Neural progenitor cell (in vitro differentiated cells): Measurements from ENCODE around the gene DLEU7. TPM values are rescaled to one million over a fixed set of nuclear protein-coding genes. Genes with fewer than 3 reads are reported as not detected.

ENCODE experiments used
- DNase-seq: peaks from one replicate; pipeline ENCODE4 v3.0.0-alpha.2; 2016; ENCODE audit warnings: low spot score
- H2AFZ ChIP-seq: fragments of 200-600 bp; sonication (generic); replicated peaks from 2 replicates; pipeline ENCODE4 v1.6.1; 2016; ENCODE audit warnings: antibody characterized with exemption
- H3F3A ChIP-seq: fragments of 200-600 bp; sonication (generic); 2 replicates; pipeline ENCODE4 v1.6.1; 2016; ENCODE audit warnings: antibody characterized with exemption, low read depth
- H3K27ac ChIP-seq: fragments of 200-600 bp; sonication (generic); 2 replicates; pipeline ENCODE4 v1.5.1; 2016; ENCODE audit warnings: mild to moderate bottlenecking
- H3K27me3 ChIP-seq: fragments of 200-600 bp; sonication (generic); 2 replicates; pipeline ENCODE4 v1.6.1; 2016; ENCODE audit warnings: mild to moderate bottlenecking, moderate library complexity
- H3K36me3 ChIP-seq: fragments of 200-600 bp; sonication (generic); 2 replicates; pipeline ENCODE4 v1.5.1; 2016
- H3K4me1 ChIP-seq: fragments of 200-600 bp; sonication (generic); 2 replicates; pipeline ENCODE4 v1.6.1; 2016; ENCODE audit warnings: mixed run types
- H3K4me2 ChIP-seq: fragments of 200-600 bp; sonication (generic); 2 replicates; pipeline ENCODE4 v1.6.1; 2016
- H3K4me3 ChIP-seq: fragments of 200-600 bp; sonication (generic); 2 replicates; pipeline ENCODE4 v1.5.1; 2016
- H3K79me2 ChIP-seq: fragments of 200-600 bp; sonication (generic); 2 replicates; pipeline ENCODE4 v1.6.1; 2016; ENCODE audit warnings: low read depth
- H3K9ac ChIP-seq: fragments of 200-600 bp; sonication (generic); 2 replicates; pipeline ENCODE4 v1.6.1; 2016
- H3K9me3 ChIP-seq: fragments of 200-600 bp; sonication (generic); 2 replicates; pipeline ENCODE4 v1.5.1; 2016; ENCODE audit warnings: low read depth
- H4K20me1 ChIP-seq: fragments of 200-600 bp; sonication (generic); 2 replicates; pipeline ENCODE4 v1.6.1; 2016; ENCODE audit warnings: low read depth
- H3K27ac Mint-ChIP-seq: 3 replicates; pipeline ENCODE4 v1.8.0; 2021; ENCODE audit warnings: mixed read lengths
- H3K27me3 Mint-ChIP-seq: 2 replicates; pipeline ENCODE4 v1.8.0; 2022; ENCODE audit warnings: low read depth, mild to moderate bottlenecking, inconsistent platforms, moderate library complexity, mixed read lengths; ENCODE audit not compliant: insufficient read depth
- H3K36me3 Mint-ChIP-seq: 3 replicates; pipeline ENCODE4 v1.8.0; 2021; ENCODE audit warnings: mixed read lengths
- H3K4me1 Mint-ChIP-seq: 3 replicates; pipeline ENCODE4 v1.8.0; 2021; ENCODE audit warnings: mixed read lengths
- H3K4me3 Mint-ChIP-seq: 3 replicates; pipeline ENCODE4 v1.8.0; 2021; ENCODE audit warnings: mild to moderate bottlenecking, moderate library complexity, mixed read lengths
- H3K9me3 Mint-ChIP-seq: 3 replicates; pipeline ENCODE4 v1.8.0; 2020; ENCODE audit warnings: mixed read lengths
- CTCF ChIP-seq: fragments of 200-600 bp; sonication (generic); IDR thresholded peaks from 2 replicates; pipeline ENCODE4 v1.5.1; 2017; ENCODE audit warnings: antibody characterized with exemption, mild to moderate bottlenecking
- EZH2 ChIP-seq: fragments of 200-600 bp; sonication (generic); IDR thresholded peaks from 2 replicates; pipeline ENCODE4 v1.6.1; 2017; ENCODE audit warnings: antibody characterized with exemption, mild to moderate bottlenecking, moderate library complexity
- EZH2phosphoT487 ChIP-seq: fragments of 200-600 bp; sonication (generic); IDR thresholded peaks from 2 replicates; pipeline ENCODE4 v1.6.1; 2017; ENCODE audit warnings: antibody characterized with exemption
- total RNA-seq: library from RNA; depleted of rRNA; stranded (reverse); fragments of >200 nt; gene quantifications from 2 replicates; pipeline ENCODE4 v1.2.3, GENCODE V29; 2015; ENCODE audit warnings: low replicate concordance

The DLEU7 gene
- 0.25 TPM in 1 of 2 replicates, not detected in the other for total RNA-seq

- H3K9me3 Mint-ChIP-seq = peaks cover 2% of the 10 kb centered on the region
- H3K79me2 ChIP-seq = no peaks in the 10 kb centered on the region
- no peaks in the 10 kb centered on the region for H3K9me3 ChIP-seq
- peak within 1 kb of the TSS; percentile 53 for H3K4me3 ChIP-seq
- H3K27ac Mint-ChIP-seq = peak within 1 kb of the TSS; percentile 65
- H2AFZ ChIP-seq = peak within 1 kb of the TSS; percentile 73
- peaks cover 9% of the 10 kb centered on the region for H3K4me1 ChIP-seq
- DNase-seq = peak; percentile 88
- peak within 1 kb of the TSS; percentile 84 for H3K4me2 ChIP-seq
- peaks cover 12% of the 10 kb centered on the region for H3K27me3 Mint-ChIP-seq
- H3F3A ChIP-seq = peaks cover 9% of the 10 kb centered on the region
- TF ChIP-seq EZH2phosphoT487 (no peak), CTCF (no peak), EZH2 (no peak)
- peaks cover 3% of the 10 kb centered on the region for H4K20me1 ChIP-seq
- H3K27me3 ChIP-seq = peaks cover 59% of the 10 kb centered on the region
- no peak within 1 kb of the TSS for H3K9ac ChIP-seq
- peak within 1 kb of the TSS; percentile 84 for H3K4me3 Mint-ChIP-seq
- H3K27ac ChIP-seq = no peak within 1 kb of the TSS
- H3K36me3 Mint-ChIP-seq = peaks cover under 1% of the 10 kb centered on the region
- H3K36me3 ChIP-seq = no peaks in the 10 kb centered on the region
- H3K4me1 Mint-ChIP-seq = peaks cover 21% of the 10 kb centered on the region
Observed at GRCh38 chr13:50843257-50844083, at the start of gene DLEU7. Gene DLEU7, minus strand, starts transcription at chr13:50843692. Its CDS starts 46 bp downstream, at chr13:50843646.

DNA sequence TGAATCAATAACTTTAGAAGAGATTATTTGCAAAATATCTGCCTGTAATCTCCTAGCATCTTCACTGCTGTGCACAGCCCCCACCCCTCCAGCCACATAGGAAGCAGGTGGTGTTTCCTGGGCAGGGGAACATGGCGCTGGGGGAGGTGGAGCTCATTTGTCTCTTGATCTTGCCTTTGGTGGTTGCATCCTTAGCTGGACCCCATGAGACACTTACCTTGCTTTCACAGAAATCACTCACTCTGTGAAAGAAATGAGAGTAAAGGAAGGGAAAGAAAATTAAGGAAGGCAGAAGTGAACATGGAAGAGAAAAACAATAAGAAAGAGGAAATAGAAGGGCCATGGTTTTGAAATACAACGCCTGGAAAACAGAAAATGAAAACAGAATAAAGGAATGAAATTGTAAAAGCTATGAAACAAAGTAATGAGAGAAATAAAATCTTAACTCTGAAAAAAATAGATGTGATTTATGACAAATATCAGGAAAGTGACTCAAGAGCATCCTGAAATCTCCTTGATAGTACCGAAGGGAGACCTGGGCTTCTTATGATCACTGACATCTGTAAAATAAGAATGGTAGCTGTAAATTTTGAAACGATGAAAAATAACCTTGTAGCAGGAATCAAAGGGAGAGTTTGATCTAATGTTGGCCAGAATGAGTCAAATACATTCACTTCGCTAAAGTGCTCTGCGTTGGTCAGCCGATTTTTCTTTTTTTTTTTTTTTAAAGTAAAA, 48.9 kb upstream of the DLEU7 start:
- TF ChIP-seq EZH2 (no peak), EZH2phosphoT487 (no peak), CTCF (no peak)
- H3K36me3 Mint-ChIP-seq = no peaks in the 10 kb centered on the region
- H4K20me1 ChIP-seq = no peaks in the 10 kb centered on the region
- DNase-seq = no peak
- H3K4me2 ChIP-seq = no peak overlapping the region
- no peaks in the 10 kb centered on the region for H3K79me2 ChIP-seq
- no peaks in the 10 kb centered on the region for H3K27me3 ChIP-seq
- peaks cover 8% of the 10 kb centered on the region for H3K4me1 ChIP-seq
- H3K9me3 Mint-ChIP-seq = no peaks in the 10 kb centered on the region
- H3K4me3 Mint-ChIP-seq = no peak overlapping the region
- no peak overlapping the region for H3K27ac Mint-ChIP-seq
- no peak overlapping the region for H3K27ac ChIP-seq
- no peak overlapping the region for H2AFZ ChIP-seq
- H3K4me3 ChIP-seq = no peak overlapping the region
- H3K27me3 Mint-ChIP-seq = peaks cover 6% of the 10 kb centered on the region
- H3F3A ChIP-seq = no peaks in the 10 kb centered on the region
- H3K36me3 ChIP-seq = no peaks in the 10 kb centered on the region
- H3K9ac ChIP-seq = no peak overlapping the region
- peaks cover 21% of the 10 kb centered on the region for H3K4me1 Mint-ChIP-seq
- H3K9me3 ChIP-seq = no peaks in the 10 kb centered on the region

DNA sequence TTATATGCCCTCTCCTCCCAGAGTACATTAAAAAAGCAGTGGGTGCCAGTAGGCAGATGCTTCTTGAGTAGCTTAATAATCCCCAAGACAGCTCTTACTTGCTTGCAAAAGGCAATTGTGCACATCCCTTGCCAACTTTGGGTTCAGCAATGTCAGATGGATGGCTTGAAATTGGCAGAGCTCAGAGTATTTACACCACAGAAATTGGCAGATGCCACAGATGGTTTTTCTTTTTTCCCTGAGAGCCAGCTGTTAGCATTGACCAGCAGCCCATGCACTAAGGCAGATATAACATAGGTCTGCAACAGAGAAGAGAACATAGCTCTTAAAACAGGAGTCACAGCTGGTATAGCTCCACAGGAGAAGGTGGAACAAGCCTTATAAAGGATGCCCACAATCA, 47.7 kb upstream of the DLEU7 start:
- no peak for DNase-seq
- no peak overlapping the region for H3K4me2 ChIP-seq
- H4K20me1 ChIP-seq = no peaks in the 10 kb centered on the region
- H3F3A ChIP-seq = no peaks in the 10 kb centered on the region
- no peak overlapping the region for H3K4me3 ChIP-seq
- Mint-ChIP-seq H3K36me3 (no peaks in the 10 kb centered on the region), H3K27me3 (peaks cover 6% of the 10 kb centered on the region), H3K4me1 (peaks cover 21% of the 10 kb centered on the region), H3K9me3 (no peaks in the 10 kb centered on the region), H3K4me3 (no peak overlapping the region), H3K27ac (no peak overlapping the region)
- no peak overlapping the region for H2AFZ ChIP-seq
- H3K27me3 ChIP-seq = no peaks in the 10 kb centered on the region
- H3K36me3 ChIP-seq = no peaks in the 10 kb centered on the region
- no peak overlapping the region for H3K9ac ChIP-seq
- no peaks in the 10 kb centered on the region for H3K79me2 ChIP-seq
- TF ChIP-seq EZH2 (no peak), EZH2phosphoT487 (no peak), CTCF (no peak)
- no peak overlapping the region for H3K27ac ChIP-seq
- peaks cover 8% of the 10 kb centered on the region for H3K4me1 ChIP-seq
- no peaks in the 10 kb centered on the region for H3K9me3 ChIP-seq
